NCI-H146 (cell line): ENCODE data around the gene PPFIA1.
"Not testable (repeated sequence)": the region's sequence is repeated elsewhere in the genome, so short reads cannot be mapped to it uniquely, and the experiment has no call there.

Experiments used
- DNase-seq: peaks from one replicate; lab custom pipeline; 2025; lab: John Stamatoyannopoulos, UW

Gene PPFIA1

GRCh38 chr11:70394211-70394950, 123.9 kb downstream of the PPFIA1 start:
- DNase-seq: no peak

GRCh38 chr11:70397336-70397982, 127.0 kb downstream of the PPFIA1 start:
- peak; percentile 69 for DNase-seq

- DNase-seq: peak; percentile 94
Observed at GRCh38 chr11:70397983-70398833, 127.7 kb downstream of the PPFIA1 start, which contains the start of gene CTTN. Gene CTTN (plus strand): TSS chr11:70398529. CDS start chr11:70407298, 8,769 bp downstream.

- DNase-seq: no peak
Observed at GRCh38 chr11:70398834-70399680, 128.6 kb downstream of the PPFIA1 start.

- no peak for DNase-seq
Observed at GRCh38 chr11:70399681-70400112, 129.2 kb downstream of the PPFIA1 start.

GRCh38 chr11:70400643-70401042, 130.2 kb downstream of the PPFIA1 start:
- no peak for DNase-seq

GRCh38 chr11:70402016-70402415, 131.5 kb downstream of the PPFIA1 start:
- DNase-seq: no peak

GRCh38 chr11:70402685-70403084, 132.2 kb downstream of the PPFIA1 start:
- DNase-seq: no peak

GRCh38 chr11:70404244-70404643, 133.8 kb downstream of the PPFIA1 start:
- no peak for DNase-seq

- DNase-seq: no peak
Observed at GRCh38 chr11:70405679-70406395, 135.3 kb downstream of the PPFIA1 start.

GRCh38 chr11:70407121-70407520, 136.6 kb downstream of the PPFIA1 start:
- no peak for DNase-seq

GRCh38 chr11:70407814-70408213, 137.3 kb downstream of the PPFIA1 start:
- no peak for DNase-seq

- not testable (repeated sequence) for DNase-seq
Observed at GRCh38 chr11:70408326-70408725, 137.8 kb downstream of the PPFIA1 start.

- DNase-seq: no peak
Observed at GRCh38 chr11:70409437-70409836, 138.9 kb downstream of the PPFIA1 start.

- DNase-seq: no peak
Observed at GRCh38 chr11:70409871-70410270, 139.4 kb downstream of the PPFIA1 start.

- no peak for DNase-seq
Observed at GRCh38 chr11:70410276-70411205, 140.1 kb downstream of the PPFIA1 start.

- no peak for DNase-seq
Observed at GRCh38 chr11:70411713-70412452, 141.4 kb downstream of the PPFIA1 start.

- DNase-seq: no peak
Observed at GRCh38 chr11:70413151-70413550, 142.7 kb downstream of the PPFIA1 start.
